Measurements from ENCODE around the gene AMER1.
"Not testable (repeated sequence)": the region's sequence is repeated elsewhere in the genome, so short reads cannot be mapped to it uniquely, and the experiment has no call there.

The AMER1 gene

DNA sequence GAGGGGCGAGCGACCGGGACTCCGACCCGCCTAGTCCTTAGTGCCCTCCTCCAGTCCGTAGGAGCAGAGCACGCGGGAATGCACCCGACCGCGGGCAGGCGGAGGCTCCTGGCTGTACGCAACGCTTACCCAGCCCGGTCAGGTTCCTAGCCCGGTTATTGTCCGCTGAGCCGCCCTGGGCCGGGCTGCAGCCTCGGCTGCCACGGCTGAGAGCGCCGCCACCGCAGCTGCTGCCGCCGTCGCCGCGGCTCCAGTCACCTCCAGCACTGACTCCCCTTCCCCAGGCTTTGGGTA lies at the start of gene AMER1:
AMER1 (minus strand) TSS at position 268 of the 294 bp plus-strand sequence. CDS start 12,422 bp downstream, outside the sequence.
- DNase-seq: no peak

DNA sequence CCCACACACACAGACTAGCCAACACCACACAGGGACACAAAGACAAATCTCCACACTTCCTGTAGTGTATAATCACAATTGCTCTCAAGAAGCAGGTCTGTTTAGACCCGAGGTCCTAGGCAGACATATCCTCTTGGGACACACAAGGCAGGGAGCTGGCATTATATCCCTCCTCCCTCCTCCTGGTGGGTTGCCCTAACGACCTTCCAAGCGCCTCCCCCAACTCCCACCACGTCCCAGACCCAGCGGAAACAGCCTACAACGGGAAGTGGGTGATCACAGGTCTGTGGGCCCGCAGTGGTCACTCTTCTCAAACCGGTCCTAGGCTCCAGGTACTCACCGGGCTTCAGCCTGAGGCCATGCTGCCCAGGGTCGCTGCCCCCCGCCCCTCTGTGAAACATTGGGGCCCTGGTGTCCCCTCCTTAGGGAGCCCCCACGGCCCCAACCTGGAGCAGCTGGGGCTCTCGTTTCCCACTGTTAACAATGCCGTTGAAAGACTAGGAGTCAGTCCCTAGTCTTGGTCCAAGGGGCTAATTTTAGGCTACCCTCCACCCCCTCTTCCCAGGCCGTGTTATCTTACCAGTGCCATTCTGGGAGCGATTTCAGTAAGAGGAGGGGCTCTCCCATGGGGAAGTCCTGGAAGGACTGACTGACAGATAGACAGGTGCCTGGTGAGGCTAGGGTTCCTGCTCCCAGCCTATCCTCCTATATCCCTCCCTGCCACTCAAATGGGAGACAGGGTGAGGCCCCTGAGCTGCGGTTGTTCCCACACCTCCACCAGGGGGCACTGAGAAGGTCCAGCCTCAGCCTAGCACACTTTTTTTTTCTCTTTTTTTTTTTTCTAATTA lies 24.8 kb upstream of the AMER1 start, which contains the start of gene ASB12:
ASB12 (minus strand) TSS at position 485 of the 848 bp plus-strand sequence. CDS start 4,957 bp downstream, outside the sequence.
- DNase-seq: no peak

DNA sequence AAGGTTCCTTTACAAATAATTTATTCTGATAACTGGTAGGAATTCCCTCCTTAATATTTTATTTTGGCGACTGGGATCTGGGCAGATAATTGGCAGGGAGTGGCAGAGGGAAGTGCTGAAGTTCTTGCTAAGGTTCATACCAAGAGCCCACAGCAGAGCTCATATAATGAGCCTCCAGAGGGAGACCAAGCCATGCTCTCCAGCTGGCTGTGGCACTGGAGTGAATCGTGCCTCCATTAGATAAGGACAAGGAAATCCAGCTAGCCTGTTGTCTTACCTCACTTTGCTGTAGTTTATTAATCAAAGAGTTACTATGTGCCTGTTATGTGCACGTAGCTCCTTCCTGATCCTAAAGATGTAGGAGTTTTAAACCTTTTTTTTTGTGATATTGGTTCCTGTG lies 23.6 kb upstream of the AMER1 start:
- DNase-seq: no peak

DNA sequence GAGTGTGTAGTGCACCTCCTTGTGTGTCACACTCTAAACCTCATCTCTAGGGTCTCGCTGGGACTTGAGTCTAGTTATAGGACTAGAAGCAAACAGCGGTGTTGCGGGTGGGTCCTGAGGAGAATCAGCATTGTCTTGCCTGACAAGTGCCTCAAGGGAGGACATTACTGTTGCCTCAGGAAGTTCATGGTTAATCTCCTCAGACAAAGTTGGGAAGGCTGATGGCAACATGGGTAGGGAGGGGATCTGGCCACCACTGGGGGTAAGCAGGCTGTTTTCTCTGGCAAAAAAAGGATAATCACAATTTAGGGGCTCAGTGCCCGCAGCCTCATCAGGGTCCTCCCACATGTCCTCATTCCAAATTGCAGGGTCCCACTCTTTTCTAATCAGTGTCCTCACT lies 12.5 kb upstream of the AMER1 start:
- DNase-seq: no peak

DNA sequence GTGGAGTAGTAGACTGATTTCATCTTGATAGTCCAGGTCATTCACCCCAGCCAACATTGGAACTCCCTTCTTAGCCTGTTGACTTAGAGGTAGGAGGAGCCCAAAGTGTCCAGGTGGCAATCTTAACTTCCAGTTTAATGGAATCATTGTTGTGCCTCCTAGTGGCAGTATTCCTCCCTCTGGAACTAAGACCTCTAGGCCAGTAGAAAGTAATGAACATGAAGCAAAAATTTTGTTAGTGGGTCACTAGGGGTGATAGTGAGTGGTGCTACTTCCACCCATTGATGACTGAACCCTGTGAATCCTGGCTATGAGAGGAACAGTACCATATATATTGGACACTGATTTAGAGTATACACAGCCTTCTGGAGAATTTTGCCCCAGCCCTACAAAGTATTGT lies 8.5 kb upstream of the AMER1 start:
- DNase-seq: not testable (repeated sequence)

DNA sequence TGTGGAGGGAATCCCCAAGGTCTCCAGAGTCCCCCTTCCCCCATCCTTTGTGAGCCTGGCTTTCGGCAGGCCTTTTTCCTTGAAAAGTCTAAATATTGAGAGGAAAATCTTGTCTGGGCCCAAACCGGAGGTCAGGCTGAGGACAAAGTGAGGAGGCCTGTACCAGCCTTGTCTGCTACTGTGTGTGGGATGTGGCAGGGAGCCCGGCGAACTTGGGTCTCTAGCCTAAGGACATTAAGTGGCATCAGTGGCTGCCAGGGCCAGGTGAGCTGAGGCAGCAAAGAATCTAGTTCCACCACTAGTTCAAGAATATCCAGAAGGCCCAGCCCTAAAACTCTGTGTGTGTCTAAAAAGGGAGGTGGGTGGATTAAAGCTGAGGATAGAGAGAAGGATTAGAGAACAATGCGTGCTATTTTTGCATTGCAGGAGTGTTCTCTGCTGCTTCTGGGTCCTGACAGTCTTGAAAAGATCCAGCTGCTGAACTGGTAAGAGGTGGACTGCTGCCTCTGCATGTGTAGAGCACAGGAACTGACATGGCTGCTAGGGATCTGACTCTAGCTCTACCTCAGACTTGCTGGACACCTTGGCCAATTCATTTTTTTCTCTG lies 1.2 kb upstream of the AMER1 start:
- DNase-seq: no peak

DNA sequence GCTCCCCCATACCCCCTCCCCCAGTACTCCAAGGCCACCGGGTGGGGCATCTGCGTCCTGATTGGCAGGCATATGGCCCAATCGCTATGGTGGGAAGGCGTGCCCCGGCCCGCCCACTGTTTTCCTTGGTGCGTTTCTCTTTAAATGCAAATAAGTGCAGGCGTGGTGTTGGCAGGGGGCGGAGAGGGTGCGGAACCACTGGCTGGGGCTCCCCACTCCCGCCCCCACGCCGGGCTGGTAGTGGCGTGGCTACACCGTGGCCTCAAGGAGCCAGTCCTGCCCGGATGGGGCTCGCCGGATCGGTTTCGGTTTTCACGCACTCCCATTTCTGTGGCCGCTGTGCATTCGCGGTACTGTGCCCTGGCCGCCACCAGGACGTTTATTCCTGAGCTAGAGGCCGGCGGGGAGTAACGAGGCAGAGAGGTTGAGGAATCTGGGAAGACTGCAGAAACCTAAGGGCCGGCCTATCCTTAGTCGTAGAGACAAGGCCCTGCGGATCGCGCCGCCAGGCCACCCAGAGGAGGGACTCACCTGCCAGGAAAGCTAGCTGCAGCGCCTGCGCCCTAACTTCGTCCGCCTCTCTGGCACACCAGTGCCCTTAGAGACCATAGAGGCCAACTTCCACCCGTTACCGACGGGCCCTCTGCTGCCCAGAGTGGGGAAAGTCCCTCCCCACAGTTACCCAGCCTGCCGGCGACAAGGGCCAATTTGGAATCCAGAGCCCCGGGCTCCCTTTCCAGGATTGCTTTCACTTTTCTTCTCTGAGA lies 410 bp upstream of the AMER1 start:
- DNase-seq: peak; percentile 92

DNA sequence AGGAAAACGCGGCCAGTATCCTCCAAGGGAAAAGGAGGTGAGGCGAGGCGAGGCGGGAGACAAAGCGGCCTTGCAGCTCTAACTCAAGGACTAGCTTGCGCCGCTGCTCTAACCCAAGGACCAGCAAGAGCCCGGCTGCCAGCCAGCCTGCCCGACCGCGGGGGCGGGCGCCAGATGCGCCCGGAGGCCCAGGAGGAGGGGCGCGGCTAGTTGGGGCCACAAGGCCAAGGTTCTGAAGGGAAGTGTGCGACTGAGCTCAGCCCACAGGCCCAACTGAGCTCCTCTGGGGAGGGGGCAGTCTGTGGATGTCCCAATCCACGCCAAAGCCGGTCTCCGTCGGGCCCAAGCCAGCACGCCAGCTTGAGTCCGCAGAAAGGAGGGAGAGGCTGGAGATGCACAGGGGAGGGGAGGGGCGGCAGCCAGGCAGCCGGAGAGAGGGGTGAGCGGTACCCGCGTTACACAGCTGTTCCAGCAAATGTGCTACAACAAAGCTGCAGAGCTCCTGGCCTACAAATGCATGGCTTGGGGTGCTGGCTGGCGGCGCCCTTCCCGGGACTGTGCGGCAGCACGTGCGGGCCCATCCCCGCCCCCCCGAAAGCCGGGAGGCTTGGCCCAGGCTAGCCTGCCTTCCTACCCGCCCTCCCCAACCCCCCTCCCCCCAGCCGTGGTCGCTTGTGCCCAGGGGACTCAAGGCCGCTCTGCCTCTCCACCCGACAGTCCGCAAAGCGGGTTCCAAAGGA lies 637 bp downstream of the AMER1 start:
- peak; percentile 17 for DNase-seq

DNA sequence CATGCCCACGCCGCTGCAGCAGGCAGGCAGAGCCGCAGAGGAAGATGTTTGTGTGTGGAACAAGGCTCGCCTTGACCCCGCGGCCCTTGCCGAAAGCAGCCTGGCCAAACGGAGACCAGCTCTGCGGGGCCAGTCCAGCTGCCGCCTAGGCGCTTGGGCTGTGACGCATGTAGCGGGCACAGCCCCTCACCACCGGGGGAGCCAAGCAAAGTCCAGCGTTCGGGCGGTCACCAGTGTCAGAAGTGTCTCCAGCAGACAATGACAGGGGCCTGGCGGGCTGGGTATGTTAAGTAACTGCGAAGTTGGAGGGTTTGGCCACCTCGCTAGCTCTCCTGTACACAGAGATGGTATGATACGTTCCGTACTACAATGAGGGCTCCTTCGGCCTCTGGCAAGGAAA lies 1.3 kb downstream of the AMER1 start:
- no peak for DNase-seq

DNA sequence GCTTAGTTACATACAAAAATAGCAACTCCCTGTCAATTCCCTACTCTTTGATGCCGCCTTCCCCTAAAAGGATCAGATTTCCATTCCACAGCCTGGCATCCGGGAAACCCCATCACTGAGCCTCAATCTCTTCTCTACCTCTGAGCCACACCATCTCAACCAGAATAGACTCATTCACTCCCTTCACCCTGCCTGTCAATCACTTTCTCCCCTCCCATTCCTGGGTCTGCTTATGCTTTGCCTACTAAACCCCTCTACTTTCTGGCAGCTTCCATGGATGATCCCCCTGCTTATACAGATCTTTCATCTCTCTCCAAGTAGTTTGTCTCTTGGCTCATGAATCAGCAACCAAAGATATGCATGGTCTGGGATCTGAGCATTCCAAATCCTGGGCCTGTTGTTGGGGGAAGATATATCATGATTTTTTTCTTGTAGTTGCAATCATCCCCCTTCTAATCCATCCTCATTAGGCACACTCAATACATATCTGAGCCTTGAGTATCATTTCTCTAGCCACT lies 2.6 kb downstream of the AMER1 start:
- DNase-seq: peak; percentile 58

DNA sequence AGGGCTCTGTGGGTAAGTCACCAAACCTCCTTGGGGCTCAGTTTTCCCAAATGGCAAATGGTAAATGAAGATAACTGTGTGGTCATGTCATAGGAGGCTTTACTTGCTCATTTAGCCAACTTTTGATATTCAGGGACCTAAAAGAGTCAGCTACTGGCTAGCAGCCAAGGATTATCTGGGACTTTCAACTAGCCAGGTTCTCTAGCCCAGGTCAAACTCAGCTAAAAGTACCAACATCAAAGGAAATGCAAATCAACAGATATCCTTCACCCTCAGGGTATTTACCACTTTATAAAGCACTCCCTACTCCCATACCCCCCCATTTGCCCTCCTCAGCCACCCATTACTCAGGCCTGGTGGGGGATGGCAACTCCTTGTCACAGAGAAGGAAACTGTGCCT lies 7.5 kb downstream of the AMER1 start:
- DNase-seq: no peak

DNA sequence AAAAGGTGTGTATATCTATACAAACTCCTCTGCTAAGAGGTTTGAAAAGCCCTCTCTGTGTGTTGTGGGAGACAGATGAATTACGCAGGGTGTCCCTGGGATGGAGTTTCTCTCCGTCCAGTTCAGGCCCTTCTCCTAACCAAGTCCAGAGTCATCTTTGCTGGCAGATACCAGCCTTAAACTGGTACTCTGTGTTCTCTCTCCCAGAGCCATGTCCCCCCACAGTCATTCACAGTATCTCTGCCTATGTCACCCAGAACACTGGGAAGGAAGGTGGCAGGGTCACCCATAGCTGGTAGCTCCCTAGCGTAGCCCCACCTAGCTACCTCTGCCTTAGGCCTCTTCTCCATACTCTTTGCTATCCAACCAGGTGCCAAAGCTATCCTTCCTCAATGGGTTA lies 8.9 kb downstream of the AMER1 start:
- no peak for DNase-seq

DNA sequence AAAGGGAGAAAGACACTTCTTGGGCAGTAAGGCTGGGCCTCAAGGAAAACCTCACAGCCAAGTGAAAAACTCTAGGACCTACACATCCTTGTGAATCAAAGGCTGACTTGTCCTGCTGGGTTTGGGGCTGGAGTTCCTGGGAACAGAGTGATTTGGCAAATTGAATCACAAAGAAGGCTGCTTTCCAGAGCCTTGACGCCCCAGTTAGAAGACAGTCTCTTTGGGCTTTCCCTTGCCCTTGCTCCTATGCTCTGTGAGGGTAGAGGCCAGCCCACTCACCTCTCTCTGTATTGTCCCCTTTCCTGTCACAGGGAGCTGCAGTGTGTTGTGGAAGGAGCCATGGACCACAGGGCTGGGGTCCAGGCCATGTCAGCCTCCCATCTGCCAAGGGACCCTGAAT lies 9.6 kb downstream of the AMER1 start:
- no peak for DNase-seq

DNA sequence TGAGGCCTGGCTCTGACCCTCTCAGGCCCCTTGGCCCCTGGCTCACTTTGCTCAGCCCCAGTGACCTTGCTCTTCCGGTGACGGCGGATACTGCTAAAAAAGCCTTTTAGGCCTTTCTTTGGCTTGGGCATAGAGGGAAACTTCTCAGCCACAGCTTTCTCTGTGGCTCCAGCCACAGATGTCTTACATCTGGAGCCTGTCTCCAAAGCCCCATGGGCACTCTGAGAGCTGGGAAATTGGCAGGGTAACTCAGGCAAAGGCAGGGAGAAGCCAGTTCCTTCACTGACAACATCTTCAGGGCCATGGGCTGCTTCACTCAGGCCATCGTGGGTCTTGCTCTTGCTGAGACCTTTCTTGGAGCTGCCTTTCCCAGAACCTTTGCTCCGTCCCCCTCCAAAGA lies 12.8 kb downstream of the AMER1 start:
- no peak for DNase-seq

DNA sequence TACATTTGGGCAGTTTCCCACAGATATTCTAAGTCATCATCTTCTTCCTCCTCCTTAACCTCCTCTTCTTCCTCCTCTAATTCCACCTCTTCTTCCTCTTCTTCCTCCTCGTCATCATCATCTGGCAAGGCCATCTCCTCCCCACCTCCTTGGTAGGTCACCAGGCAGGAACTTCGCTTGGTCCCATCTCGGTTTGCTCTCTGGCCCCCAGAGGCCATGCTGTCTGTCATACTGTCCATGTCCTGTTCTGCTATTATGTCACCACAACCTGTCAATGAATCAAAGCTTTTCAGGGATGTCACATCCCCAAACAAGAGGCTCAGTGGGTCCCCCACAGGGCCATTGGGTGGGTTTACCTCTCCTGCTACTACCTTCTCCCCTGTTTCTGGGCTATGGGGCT lies 13.5 kb downstream of the AMER1 start:
- no peak for DNase-seq

DNA sequence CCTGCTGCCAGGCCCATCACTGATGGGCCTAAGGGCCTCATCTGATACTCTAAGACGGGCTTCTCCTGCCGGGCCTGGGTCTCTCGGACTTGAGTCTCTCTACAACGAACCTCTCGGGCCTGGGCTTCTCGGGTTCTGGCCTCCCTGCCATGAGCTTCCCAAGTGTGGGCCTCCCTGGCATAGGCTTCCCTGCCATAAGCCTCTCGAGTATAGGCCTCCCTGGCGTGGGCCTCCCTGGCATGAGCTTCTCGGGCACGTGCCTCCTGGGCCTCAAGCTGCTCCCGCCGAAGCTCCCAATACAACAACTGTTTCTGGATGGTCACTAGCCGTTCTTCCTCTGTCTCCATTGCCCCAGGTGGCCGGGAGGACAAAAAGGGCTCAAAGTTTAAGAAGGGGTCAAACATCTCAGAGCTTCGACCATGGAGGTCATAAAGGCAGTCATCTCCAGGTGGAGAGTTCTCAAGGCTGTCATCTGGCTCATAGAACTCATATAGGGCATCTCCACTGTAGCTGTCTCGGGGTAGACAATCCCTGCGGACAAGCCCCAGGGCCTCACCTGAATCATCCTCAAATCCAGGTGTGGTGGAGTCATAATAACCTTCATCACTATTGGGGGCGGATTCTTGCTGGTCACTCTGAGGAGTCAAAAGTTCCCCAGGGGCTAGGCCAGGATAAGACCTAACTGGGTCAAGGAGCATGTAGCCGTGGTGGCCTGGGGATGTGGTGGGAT lies 14.1 kb downstream of the AMER1 start:
- DNase-seq: no peak

DNA sequence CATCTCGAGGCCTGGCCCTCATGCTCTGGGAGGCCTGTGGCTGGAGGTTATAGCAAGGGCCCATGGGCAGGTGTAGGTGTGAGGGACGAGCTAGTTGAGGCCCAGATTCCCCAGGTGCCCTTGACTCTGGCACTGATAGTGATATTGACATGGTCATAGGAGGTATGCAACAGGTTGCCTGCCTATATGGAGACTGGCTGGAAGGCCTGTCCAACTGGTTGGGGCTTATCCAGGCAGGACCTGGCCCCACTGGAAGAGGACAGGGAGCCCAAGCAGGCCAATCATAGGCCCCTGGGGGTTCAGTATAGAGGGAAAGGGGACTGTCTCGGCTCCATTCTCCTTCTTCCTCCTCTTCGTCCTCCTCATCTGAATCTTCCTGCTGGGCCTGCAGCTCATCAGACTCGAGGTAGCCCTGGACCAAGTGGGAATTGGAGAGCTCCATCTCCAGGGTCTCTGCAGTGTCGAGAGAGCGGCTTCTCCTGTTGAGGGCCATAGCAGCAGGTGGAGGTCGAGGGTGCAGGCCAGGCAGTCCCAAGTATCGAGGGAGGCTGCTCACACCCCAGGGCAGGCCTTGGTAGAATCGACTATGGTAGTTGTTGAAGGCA lies 15.3 kb downstream of the AMER1 start:
- no peak for DNase-seq

DNA sequence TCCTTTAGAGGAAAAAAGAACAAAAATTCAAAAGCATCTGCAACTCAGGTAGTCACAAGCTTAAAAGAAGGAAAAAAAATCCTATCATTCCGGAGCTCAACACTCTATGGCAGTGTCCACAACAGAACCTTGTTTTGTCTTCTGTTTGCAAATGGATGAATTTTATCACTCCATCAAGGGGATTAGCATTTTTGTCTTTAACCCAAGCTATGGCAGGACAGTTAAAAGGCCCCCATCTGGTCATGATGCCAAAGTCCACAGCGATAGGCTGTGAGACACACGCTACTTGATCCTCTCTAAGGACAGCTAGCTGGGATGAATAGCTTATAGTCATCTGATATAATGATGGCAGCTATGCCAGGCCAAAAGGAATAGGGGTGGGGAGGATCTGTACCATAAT lies 16.6 kb downstream of the AMER1 start:
- DNase-seq: no peak

DNA sequence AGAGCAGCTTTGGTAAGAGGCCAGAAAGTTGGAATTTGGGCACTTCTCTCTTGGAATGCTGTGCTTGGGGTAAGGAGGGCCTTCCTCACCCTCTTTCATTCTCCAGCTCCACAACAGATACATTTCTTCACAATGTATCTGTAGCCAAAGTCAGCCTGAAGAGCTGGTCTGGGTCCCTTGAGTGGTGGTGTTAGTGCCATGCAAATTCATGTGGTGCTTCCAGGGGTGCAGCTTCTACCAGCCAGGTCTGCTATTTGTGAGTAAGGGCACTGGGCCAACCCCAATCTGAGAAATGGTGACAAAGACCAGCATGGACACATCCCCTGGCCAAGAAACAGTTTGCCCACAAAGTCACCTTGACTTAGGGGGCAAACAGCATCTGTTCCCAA lies 17.8 kb downstream of the AMER1 start:
- DNase-seq: no peak

DNA sequence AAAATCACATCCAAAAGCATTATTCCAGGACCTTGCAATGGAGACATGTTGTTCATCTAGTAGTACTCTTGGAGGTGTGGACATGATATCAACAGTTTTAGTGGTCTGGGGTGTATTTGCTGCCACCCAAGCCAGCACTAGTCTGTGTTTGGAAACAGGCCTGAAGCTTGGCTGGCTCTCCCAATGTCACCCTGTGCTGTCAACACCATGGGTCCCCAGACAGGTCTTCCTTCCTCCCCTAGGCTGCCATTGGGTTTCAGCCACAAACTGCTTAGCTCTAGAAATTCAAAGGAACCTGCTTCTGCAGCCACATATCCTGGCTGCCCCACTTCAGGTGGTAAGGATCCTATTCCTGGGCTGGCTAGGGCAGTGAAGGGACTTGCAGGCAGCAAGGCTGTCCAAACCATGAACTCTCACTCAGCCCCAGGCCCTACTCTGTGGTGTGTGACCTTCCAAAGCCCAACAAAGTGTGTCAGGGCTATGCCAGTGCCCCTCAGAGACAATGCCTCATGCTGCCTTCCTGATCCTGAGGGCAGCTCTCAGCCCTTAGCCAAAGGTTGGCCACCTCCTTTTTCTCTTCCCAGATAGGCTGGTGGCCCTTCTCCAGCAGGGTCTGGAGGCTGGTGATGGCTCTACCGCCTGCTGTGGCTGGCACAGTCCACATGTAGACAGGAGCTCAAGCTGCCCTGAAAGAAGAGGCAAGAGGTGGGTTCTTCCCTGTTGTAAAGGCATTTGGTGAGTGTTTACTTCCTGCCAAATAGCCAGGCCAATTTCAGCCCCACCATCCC lies 18.3 kb downstream of the AMER1 start:
- no peak for DNase-seq

DNA sequence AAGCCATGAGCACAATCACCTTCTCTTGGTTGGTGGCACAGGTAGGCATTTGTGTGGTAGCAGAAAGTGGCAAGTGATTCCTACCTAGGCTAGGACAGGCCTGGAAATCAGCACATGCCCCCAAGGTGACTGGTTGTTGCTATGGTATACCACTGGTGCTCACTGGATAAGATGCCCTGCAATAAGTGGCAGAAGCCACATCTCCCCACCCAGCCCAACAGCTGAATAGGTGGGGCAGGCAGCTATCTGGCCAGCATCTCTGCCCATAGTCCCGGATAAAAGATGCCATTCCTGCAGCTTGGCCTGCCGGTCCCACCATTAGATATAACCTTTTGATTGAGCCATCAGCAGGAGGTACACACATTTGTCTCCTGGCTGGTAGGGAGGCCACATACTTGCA lies 21.1 kb downstream of the AMER1 start:
- no peak for DNase-seq

Data from fibroblast of skin of right quadriceps (primary cell).